Epithelial cell of proximal tubule (primary cell): ENCODE data around the gene QSER1. TPM values are rescaled to one million over a fixed set of nuclear protein-coding genes. Genes with fewer than 3 reads are reported as not detected.
"Not testable (repeated sequence)": the region's sequence is repeated elsewhere in the genome, so short reads cannot be mapped to it uniquely, and the experiment has no call there.

Experiments used
- DNase-seq: peaks from one replicate; pipeline ENCODE4 v3.0.0-alpha.2; 2011; ENCODE audit warnings: low read depth
- H3K4me3 ChIP-seq: 2 replicates; pipeline ENCODE4 v1.5.1; 2011; ENCODE audit warnings: low read depth, mild to moderate bottlenecking, low read length
- total RNA-seq: library from RNA; depleted of rRNA; stranded (reverse); fragments of >200 nt; gene quantifications from 2 replicates; pipeline ENCODE4 v1.2.3, GENCODE V29; 2015
- TF ChIP-seq, protein P1 (sequence below): conservative IDR thresholded peaks from 2 replicates; pipeline ENCODE4 v1.5.1; 2012; ENCODE audit warnings: low read depth, mild to moderate bottlenecking, low read length

The QSER1 gene
- total RNA-seq, 1 donor from 2014 or later: 18.6 TPM

DNA sequence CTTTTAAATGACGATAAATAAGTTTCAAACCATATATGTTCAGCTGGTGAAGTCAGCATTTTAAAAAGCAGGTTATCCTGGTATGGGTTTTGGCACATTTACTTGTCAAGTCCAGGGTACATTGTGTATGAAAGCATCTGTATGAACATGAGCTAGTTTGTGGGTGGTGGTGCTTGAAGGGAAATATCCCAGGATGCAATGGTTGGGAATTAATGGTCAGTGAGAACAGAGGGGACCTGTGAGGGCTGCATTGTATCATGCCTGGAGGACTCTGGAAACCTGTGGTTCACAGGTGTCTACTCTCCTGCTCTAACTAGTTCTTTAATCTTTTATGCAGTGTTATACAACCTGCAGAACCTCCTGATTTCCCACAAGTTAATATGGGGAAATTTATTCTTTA lies 128.9 kb downstream of the QSER1 start:
- TF ChIP-seq, protein P1, sequence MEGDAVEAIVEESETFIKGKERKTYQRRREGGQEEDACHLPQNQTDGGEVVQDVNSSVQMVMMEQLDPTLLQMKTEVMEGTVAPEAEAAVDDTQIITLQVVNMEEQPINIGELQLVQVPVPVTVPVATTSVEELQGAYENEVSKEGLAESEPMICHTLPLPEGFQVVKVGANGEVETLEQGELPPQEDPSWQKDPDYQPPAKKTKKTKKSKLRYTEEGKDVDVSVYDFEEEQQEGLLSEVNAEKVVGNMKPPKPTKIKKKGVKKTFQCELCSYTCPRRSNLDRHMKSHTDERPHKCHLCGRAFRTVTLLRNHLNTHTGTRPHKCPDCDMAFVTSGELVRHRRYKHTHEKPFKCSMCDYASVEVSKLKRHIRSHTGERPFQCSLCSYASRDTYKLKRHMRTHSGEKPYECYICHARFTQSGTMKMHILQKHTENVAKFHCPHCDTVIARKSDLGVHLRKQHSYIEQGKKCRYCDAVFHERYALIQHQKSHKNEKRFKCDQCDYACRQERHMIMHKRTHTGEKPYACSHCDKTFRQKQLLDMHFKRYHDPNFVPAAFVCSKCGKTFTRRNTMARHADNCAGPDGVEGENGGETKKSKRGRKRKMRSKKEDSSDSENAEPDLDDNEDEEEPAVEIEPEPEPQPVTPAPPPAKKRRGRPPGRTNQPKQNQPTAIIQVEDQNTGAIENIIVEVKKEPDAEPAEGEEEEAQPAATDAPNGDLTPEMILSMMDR: no peak
- no peak for DNase-seq
- no peak overlapping the region for H3K4me3 ChIP-seq

DNA sequence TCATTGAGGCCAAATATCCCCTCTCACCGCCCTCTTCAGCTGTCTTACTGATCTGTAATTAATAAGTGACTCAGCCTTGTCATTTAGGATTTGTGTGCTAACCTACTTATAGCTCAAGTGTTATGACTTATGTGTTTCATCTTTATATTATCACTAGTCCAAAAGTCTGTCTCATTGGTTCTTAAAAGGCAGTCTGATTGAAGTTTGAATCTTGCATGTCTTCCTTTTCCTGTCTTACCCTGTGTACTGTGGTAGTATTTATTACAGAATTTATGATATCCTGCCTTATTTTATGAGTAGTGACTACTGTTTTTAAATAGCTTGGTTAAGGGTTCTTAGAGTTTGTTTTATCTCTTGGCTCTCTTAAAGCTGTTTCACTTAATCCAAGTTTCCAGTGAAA lies 129.3 kb downstream of the QSER1 start:
- TF ChIP-seq, protein P1: no peak
- DNase-seq: no peak
- no peak overlapping the region for H3K4me3 ChIP-seq

DNA sequence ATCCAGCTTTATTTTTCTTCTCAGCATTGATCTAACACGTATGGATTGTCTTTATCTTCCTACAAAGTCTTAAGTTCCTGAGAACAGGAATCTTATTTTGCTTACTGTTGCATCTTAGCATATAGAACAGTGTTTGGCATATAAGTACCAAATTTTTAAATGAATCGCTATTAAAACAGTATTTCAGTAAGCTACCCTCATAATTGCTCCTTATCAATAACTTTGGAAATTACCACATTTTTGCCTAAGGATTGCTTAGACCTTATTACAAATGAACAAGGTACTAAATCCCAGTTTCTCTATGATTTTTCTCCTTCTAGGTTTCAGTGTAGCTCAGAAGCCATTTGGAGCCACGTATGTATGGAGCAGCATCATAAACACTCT lies 132.7 kb downstream of the QSER1 start:
- no peak overlapping the region for H3K4me3 ChIP-seq
- TF ChIP-seq, protein P1: no peak
- no peak for DNase-seq

DNA sequence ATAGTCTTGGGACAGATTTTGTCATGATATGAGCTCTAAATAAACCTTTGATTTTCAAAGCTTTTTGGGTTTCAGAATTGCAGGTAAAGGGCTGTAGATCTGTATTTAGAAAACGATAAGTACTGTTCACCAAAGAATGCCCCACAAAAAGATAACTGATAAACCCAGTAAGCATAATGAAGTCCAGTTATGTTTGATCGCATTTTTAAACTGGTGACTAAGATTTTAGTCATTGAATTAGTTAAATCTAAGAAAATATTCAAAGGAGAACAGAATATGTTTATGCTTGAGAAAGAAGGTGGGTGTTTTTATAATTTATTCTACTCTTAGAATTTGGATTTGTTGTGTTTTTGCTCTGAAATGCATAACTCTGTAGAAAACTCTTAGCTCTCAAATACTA lies 134.6 kb downstream of the QSER1 start:
- TF ChIP-seq, protein P1: no peak
- DNase-seq: no peak

DNA sequence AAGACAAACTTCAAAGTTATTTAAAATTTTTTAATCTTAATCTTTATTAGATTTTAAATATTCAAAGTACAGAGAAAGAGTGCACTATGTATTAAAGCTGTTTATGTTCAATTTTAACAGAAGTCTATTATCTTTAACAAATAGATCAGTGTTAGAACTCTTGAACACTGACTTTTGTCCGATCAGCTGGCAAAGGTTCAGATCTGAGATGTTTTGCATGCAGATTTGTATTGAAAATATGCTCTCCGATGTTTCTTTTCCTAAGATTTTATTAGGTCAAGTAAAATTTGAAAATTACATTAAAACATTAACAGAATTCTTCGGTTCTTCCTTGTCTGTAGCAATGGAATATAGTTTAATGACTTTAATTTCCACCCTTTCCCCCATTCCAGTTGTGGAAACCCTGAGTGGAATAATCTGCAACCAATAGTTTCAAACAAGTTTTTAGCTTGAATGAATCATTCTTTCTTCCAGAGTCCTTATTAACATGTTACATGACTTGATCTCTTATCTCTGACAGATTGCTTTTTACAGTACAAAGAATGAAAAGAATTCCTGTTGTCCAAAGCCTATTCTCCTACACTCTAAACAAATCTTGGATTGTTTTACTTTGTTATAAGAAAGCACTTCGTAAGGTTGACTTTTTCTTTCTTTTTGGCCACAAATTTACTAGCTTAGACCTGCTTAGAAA lies 135.4 kb downstream of the QSER1 start:
- TF ChIP-seq, protein P1: no peak
- DNase-seq: no peak
- no peak overlapping the region for H3K4me3 ChIP-seq

More for the DNA sequence above, 134.6 kb downstream of the QSER1 start:
- H3K4me3 ChIP-seq: no peak overlapping the region

DNA sequence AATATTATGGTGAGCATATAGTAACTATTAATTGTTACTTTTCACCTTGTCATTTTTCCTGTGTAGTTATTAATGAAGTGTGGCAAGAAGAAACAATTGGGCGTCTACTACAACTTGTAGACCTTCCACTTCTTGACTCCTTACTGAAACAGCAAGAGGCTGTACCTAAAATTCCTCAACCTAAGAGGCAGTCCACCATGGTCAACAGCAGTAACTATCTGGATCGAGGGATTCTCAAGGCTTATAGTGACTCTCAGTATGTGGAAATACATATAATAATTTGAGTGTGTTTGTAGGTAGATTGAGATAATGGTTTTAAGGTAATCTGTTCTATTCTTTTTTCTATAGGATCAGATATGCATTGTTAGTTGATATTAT lies 135.9 kb downstream of the QSER1 start:
- TF ChIP-seq, protein P1: no peak
- DNase-seq: no peak
- H3K4me3 ChIP-seq: no peak overlapping the region

DNA sequence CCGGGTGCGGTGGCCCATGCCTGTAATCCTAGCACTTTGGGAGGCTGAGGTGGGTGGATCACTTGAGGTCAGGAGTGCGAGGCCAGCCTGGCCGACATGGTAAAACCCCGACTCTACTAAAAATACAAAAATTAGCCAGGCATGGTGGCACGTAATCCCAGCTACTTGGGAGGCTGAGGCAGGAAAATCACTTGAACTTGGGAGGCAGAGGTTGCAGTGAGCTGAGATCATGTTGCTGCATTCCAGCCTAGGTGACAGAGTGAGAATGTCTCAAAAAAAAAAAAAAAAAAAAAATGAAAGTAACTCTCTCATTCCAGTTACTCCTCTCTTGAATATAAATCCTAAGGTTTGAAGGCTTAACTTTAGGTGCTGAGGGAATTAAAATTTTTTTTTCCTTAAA lies 136.6 kb downstream of the QSER1 start:
- DNase-seq, H3K4me3 ChIP-seq: not testable (repeated sequence)

Other genes with a start within 250 kb of the QSER1 start
- not detected in 2 replicates for gene CCDC73, start 98.1 kb upstream of the QSER1 start, total RNA-seq
- gene PRRG4, start 62.9 kb upstream of the QSER1 start, total RNA-seq: 2.7 and 3.1 TPM in 2 replicates
- 2.2 and 2.5 TPM in 2 replicates for gene DEPDC7, start 123.1 kb downstream of the QSER1 start, total RNA-seq
- 9.8 and 15.2 TPM in 2 replicates for gene TCP11L1, start 146.8 kb downstream of the QSER1 start, total RNA-seq